Karpas-422 (cell line): ENCODE measurements around the gene SEMA4F. TPM values are rescaled to one million over a fixed set of nuclear protein-coding genes. Genes with fewer than 3 reads are reported as not detected.

Source experiments
- DNase-seq: peaks from one replicate; pipeline ENCODE4 v3.0.0-alpha.2; 2015
- H2AFZ ChIP-seq: fragments of 200-600 bp; sonication (generic); 2 replicates; pipeline ENCODE4 v1.6.1; 2014; ENCODE audit warnings: antibody characterized with exemption, low read length, mixed read lengths
- H3K27ac ChIP-seq: fragments of 200-600 bp; sonication (generic); 2 replicates; pipeline ENCODE4 v1.5.1; 2014; ENCODE audit warnings: mild to moderate bottlenecking, low read length, moderate library complexity
- H3K27me3 ChIP-seq: fragments of 200-600 bp; sonication (generic); 2 replicates; pipeline ENCODE4 v1.6.1; 2014; ENCODE audit warnings: low read length, mixed read lengths
- H3K36me3 ChIP-seq: fragments of 200-600 bp; sonication (generic); 2 replicates; pipeline ENCODE4 v1.6.1; 2014; ENCODE audit warnings: low read length, mixed read lengths; ENCODE audit not compliant: insufficient read depth
- H3K4me1 ChIP-seq: fragments of 200-600 bp; sonication (generic); 2 replicates; pipeline ENCODE4 v1.6.1; 2014; ENCODE audit warnings: mild to moderate bottlenecking, low read length, mixed read lengths
- H3K4me2 ChIP-seq: fragments of 200-600 bp; sonication (generic); 2 replicates; pipeline ENCODE4 v1.6.1; 2014; ENCODE audit warnings: low read length, low read depth, mild to moderate bottlenecking; ENCODE audit not compliant: poor library complexity, severe bottlenecking
- H3K4me3 ChIP-seq: fragments of 200-600 bp; sonication (generic); 2 replicates; pipeline ENCODE4 v1.5.1; 2014; ENCODE audit warnings: mild to moderate bottlenecking, antibody characterized with exemption, low read length, mixed read lengths
- H3K79me2 ChIP-seq: fragments of 200-600 bp; sonication (generic); 2 replicates; pipeline ENCODE4 v1.6.1; 2014; ENCODE audit warnings: mild to moderate bottlenecking, low read length, mixed read lengths
- H3K9ac ChIP-seq: fragments of 200-600 bp; sonication (generic); 2 replicates; pipeline ENCODE4 v1.6.0; 2014; ENCODE audit warnings: low read length
- H3K9me2 ChIP-seq: fragments of 200-600 bp; sonication (generic), shearing (Covaris generic); replicated peaks from 2 replicates; pipeline ENCODE4 v1.6.0; 2014; ENCODE audit warnings: mild to moderate bottlenecking, low read length, moderate library complexity; ENCODE audit not compliant: insufficient read depth
- H3K9me3 ChIP-seq: fragments of 300-700, 200-600 bp; sonication (generic); 2 replicates; pipeline ENCODE4 v1.6.1; 2014; ENCODE audit warnings: low read length, mixed read lengths
- H4K20me1 ChIP-seq: fragments of 200-600 bp; sonication (generic); 2 replicates; pipeline ENCODE4 v1.6.1; 2014; ENCODE audit warnings: mild to moderate bottlenecking, antibody characterized with exemption, low read length, low read depth; ENCODE audit not compliant: insufficient read depth
- total RNA-seq: library from RNA; depleted of rRNA; stranded (reverse); fragments of >200 nt; shearing (Covaris generic); gene quantifications from 2 replicates; pipeline ENCODE4 v1.2.3, GENCODE V29; 2014; ENCODE audit warnings: low replicate concordance

Gene SEMA4F
- total RNA-seq, 1 experiment from 2014 or later: 2.7 TPM

DNA sequence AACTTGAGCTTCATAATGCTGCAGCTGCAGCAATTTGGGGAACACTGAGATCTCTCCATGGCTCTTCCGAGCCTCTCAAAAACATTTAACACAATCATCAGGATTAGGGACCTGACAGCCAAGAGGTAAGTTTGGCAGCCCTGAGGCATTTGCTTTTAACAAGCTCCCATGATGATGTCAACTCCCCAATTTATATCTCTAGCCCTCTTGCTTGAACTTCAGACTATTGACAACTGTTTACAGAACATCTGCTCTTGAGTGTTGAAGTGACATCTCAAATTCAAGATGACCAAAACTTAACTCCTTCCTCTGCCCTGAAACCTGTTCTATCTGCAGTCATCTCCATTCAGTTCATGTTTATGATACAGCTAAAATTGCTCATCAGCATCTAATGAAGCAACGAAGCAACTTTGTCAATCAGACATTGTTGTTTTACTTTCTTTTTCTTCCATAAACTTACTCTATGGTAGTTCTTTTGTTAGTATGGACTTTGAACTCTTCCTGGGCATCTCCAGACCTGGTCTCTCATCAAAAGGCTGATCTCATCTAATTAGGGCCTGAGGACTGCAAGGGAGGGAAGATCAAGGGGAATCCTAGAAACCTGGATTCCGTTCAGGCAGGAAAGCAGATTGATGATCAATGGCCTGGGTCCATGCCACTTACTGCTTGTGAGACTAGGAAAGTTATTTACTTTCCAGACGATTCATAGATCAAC lies 48.1 kb downstream of the SEMA4F start:
- H3K27me3 ChIP-seq: no peaks in the 10 kb centered on the region
- no peak for DNase-seq
- no peak overlapping the region for H3K4me3 ChIP-seq
- no peaks in the 10 kb centered on the region for H3K4me1 ChIP-seq
- H4K20me1 ChIP-seq: no peaks in the 10 kb centered on the region
- no peaks in the 10 kb centered on the region for H3K79me2 ChIP-seq
- no peak overlapping the region for H3K9ac ChIP-seq
- no peak overlapping the region for H3K4me2 ChIP-seq
- no peaks in the 10 kb centered on the region for H3K36me3 ChIP-seq
- H3K9me3 ChIP-seq: no peaks in the 10 kb centered on the region
- no peak overlapping the region for H2AFZ ChIP-seq
- H3K9me2 ChIP-seq: no peaks in the 10 kb centered on the region
- H3K27ac ChIP-seq: no peak overlapping the region

DNA sequence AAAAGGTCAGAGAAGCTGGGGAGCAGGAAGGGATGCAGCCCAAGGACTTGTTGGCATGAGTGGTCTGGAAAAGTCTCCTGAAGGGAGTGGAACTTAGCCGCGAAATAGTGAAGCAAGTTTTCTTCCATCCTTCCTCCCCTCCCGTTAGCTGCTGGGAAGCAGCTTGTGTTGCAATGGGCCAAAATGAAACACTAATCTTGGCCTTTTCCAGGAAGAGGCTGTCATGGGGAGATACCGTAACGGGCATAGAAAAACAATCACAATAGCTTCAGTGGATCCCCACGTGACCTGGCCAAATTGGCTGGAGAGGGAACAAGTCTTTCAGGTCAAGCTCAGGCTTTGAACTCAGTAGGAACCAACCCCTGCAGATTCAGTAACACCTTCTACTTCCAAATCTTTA lies 49.3 kb downstream of the SEMA4F start:
- Histone ChIP-seq H3K9ac (no peak overlapping the region), H3K9me3 (no peaks in the 10 kb centered on the region), H3K4me3 (no peak overlapping the region), H3K4me2 (no peak overlapping the region), H3K27me3 (no peaks in the 10 kb centered on the region), H4K20me1 (no peaks in the 10 kb centered on the region), H2AFZ (no peak overlapping the region), H3K27ac (no peak overlapping the region), H3K36me3 (no peaks in the 10 kb centered on the region), H3K9me2 (no peaks in the 10 kb centered on the region), H3K4me1 (no peaks in the 10 kb centered on the region), H3K79me2 (no peaks in the 10 kb centered on the region)
- no peak for DNase-seq

DNA sequence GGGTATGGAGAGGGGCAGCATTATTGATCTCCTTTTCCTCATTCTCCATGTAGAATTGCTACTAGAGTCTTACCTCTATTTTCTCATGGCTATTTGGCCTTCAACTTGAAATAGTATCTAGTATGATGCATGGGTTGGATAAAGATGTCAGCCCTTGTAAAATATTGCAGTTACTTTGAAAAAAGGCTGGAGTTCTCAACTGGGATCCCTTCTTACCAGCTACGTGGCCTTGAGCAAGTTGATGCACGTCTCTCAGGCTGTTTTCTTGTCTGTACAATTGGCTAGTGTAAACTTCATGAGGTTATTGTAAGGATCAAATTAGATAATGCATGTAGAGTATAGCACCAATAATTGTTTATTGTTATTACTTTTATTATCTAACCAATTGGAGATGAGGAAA lies 50.2 kb downstream of the SEMA4F start:
- Histone ChIP-seq H3K9me3 (no peaks in the 10 kb centered on the region), H3K4me1 (no peaks in the 10 kb centered on the region), H3K36me3 (no peaks in the 10 kb centered on the region)

DNA sequence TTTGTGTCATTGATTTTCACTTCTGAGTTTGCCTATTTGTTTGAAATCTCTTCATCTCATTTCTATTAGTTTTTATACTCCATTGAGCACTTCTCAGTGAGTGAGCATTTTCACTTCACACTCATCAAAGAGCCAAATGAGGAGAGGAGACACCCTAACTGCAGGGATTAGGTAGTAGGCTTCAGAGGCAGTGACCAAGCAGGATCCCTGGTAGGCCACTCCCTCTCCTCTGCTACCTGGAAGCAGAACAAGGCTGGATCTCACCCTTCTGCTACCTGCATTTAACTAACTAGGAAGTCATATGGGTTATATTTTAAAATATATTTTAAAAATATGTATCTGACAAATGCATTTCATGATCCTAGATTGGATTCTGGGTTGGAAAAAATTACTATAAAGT lies 52.7 kb downstream of the SEMA4F start:
- no peak overlapping the region for H3K4me3 ChIP-seq
- H3K79me2 ChIP-seq: no peaks in the 10 kb centered on the region
- H3K9me2 ChIP-seq: no peaks in the 10 kb centered on the region
- H3K4me1 ChIP-seq: no peaks in the 10 kb centered on the region
- no peak overlapping the region for H3K9ac ChIP-seq
- no peaks in the 10 kb centered on the region for H3K27me3 ChIP-seq
- no peak overlapping the region for H3K4me2 ChIP-seq
- no peak overlapping the region for H2AFZ ChIP-seq
- H4K20me1 ChIP-seq: no peaks in the 10 kb centered on the region
- DNase-seq: no peak
- H3K27ac ChIP-seq: no peak overlapping the region
- H3K36me3 ChIP-seq: no peaks in the 10 kb centered on the region
- no peaks in the 10 kb centered on the region for H3K9me3 ChIP-seq

More for the DNA sequence above, 50.2 kb downstream of the SEMA4F start:
- DNase-seq: no peak
- Histone ChIP-seq H3K9ac (no peak overlapping the region), H3K9me2 (no peaks in the 10 kb centered on the region), H3K79me2 (no peaks in the 10 kb centered on the region), H3K4me3 (no peak overlapping the region), H4K20me1 (no peaks in the 10 kb centered on the region), H3K4me2 (no peak overlapping the region), H3K27ac (no peak overlapping the region), H3K27me3 (no peaks in the 10 kb centered on the region), H2AFZ (no peak overlapping the region)

DNA sequence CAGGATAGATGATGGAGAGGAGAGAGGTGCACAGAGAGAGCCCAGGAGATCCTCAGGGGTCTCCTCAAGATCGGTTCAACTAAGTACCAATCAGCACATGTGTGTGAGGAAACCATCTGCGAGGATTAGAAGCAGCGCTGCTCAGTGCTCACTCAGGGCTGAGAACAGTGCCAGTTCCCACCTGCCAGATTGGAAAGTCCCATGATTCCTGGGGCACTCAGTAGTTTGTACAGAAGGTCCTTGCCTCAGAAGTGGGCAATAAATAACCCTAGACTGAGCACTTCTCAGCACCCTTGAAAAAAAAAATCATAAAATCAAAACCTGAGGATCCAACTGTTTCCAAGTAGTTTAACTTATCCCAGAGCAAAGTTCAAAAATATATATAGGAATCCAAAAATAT lies 53.8 kb downstream of the SEMA4F start:
- Histone ChIP-seq H3K9me3 (no peaks in the 10 kb centered on the region), H2AFZ (no peak overlapping the region), H3K9me2 (no peaks in the 10 kb centered on the region), H3K79me2 (no peaks in the 10 kb centered on the region), H3K4me1 (no peaks in the 10 kb centered on the region), H3K4me2 (no peak overlapping the region), H4K20me1 (no peaks in the 10 kb centered on the region), H3K27me3 (no peaks in the 10 kb centered on the region), H3K4me3 (no peak overlapping the region), H3K27ac (no peak overlapping the region), H3K36me3 (no peaks in the 10 kb centered on the region), H3K9ac (no peak overlapping the region)
- no peak for DNase-seq

DNA sequence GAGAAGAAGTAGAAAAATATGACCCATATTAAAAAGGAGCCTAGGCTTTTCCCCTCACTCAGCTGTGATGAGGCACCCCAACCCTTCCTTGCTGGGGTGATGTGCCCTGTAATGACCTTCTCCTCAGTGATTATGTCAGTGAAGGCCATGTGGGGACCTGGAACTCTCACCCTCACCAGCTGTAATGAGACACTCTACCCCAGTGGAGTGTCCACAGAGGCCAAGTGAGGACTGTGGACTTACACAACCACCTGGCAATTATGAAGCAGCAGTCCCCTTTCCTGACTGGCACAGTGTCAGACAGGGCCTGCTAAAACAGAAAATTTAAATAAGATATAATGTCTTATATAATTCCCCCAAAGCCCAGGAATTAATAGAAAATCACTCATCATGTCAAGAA lies 54.2 kb downstream of the SEMA4F start:
- Histone ChIP-seq H3K4me2 (no peak overlapping the region), H4K20me1 (no peaks in the 10 kb centered on the region), H2AFZ (no peak overlapping the region), H3K27me3 (no peaks in the 10 kb centered on the region), H3K9me3 (no peaks in the 10 kb centered on the region), H3K36me3 (no peaks in the 10 kb centered on the region), H3K79me2 (no peaks in the 10 kb centered on the region), H3K27ac (no peak overlapping the region), H3K4me1 (no peaks in the 10 kb centered on the region), H3K4me3 (no peak overlapping the region), H3K9ac (no peak overlapping the region), H3K9me2 (no peaks in the 10 kb centered on the region)
- no peak for DNase-seq

DNA sequence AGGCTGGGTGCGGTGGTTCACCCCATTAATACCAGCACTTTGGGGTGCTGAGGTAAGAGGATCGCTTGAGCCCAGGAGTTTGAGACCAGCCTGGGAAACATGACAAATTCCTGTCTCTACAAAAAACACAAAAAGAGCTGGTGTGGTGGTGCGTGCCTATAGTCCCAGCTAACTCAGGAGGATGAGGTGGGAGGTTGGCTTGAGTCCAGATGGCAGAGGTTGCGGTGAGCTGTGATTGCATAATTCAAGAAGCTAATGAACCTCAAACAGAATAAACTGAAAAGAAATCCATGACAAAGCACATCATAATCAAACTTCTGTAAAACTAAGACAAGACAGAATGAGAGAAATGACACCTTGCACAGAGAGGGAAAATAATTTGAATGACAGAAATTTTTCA lies 54.8 kb downstream of the SEMA4F start:
- Histone ChIP-seq H4K20me1 (no peaks in the 10 kb centered on the region), H3K27ac (no peak overlapping the region)

DNA sequence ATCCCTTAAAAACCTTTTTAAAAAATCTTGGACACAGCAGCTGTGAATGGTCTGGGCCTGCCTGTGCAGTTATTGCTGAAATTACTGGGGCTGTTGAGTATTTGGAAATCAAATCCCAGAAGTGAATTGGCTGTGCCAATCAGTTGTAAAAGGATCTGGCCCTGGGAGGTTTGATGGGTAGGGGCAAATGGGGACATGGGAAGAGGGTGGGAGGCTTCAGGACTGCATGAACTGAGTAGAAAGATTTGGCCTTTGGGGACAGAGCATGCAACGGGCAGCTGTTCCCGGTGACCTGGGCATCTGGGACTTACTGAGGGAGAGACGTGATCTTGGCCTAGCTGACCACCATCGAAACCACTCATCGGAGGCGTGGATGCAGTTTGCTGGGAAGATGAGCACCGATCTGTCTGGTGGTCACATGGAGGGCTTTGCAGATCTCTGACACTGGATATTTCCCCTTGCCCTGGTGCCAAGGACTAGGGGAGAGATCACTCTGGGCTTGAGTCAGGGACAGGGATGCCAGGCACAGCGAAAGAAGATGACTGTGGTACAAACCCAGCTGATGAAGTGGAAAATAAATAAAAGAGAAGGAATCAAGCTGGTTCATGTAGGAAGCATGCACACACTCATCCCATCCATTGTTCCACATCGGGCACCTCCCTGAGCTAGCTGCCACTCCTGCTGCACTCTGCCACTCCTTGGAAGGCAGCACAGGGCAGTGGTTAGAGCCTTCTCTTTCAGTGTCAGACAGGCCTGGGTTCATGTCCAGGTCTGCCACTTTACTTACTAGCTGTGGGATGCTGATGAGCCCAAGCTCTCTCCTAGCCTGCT lies 58.4 kb downstream of the SEMA4F start:
- H3K4me1 ChIP-seq: peaks cover 9% of the 10 kb centered on the region
- no peaks in the 10 kb centered on the region for H3K79me2 ChIP-seq
- no peak overlapping the region for H3K9ac ChIP-seq
- no peak overlapping the region for H3K27ac ChIP-seq
- H3K9me2 ChIP-seq: no peaks in the 10 kb centered on the region
- H3K4me3 ChIP-seq: no peak overlapping the region
- no peak for DNase-seq
- H2AFZ ChIP-seq: no peak overlapping the region
- H4K20me1 ChIP-seq: no peaks in the 10 kb centered on the region
- no peaks in the 10 kb centered on the region for H3K27me3 ChIP-seq
- H3K9me3 ChIP-seq: no peaks in the 10 kb centered on the region
- no peak overlapping the region for H3K4me2 ChIP-seq
- H3K36me3 ChIP-seq: no peaks in the 10 kb centered on the region

More for the DNA sequence above, 54.8 kb downstream of the SEMA4F start:
- Histone ChIP-seq H3K4me2 (no peak overlapping the region), H3K27me3 (no peaks in the 10 kb centered on the region), H2AFZ (no peak overlapping the region), H3K4me3 (no peak overlapping the region), H3K9ac (no peak overlapping the region), H3K9me2 (no peaks in the 10 kb centered on the region), H3K79me2 (no peaks in the 10 kb centered on the region), H3K9me3 (no peaks in the 10 kb centered on the region), H3K4me1 (no peaks in the 10 kb centered on the region), H3K36me3 (no peaks in the 10 kb centered on the region)
- no peak for DNase-seq
